GM19395 (cell line): ENCODE results near the gene ZFP90.
"Not testable (repeated sequence)": the region's sequence is repeated elsewhere in the genome, so short reads cannot be mapped to it uniquely, and the experiment has no call there.

Experiments
- ATAC-seq: cut with Tn5 transposase; IDR thresholded peaks from one replicate; pipeline ENCODE4 v1.9.1; 2021; ENCODE audit warnings: mild to moderate bottlenecking, moderate library complexity; ENCODE audit not compliant: unreplicated experiment

The ZFP90 gene

DNA sequence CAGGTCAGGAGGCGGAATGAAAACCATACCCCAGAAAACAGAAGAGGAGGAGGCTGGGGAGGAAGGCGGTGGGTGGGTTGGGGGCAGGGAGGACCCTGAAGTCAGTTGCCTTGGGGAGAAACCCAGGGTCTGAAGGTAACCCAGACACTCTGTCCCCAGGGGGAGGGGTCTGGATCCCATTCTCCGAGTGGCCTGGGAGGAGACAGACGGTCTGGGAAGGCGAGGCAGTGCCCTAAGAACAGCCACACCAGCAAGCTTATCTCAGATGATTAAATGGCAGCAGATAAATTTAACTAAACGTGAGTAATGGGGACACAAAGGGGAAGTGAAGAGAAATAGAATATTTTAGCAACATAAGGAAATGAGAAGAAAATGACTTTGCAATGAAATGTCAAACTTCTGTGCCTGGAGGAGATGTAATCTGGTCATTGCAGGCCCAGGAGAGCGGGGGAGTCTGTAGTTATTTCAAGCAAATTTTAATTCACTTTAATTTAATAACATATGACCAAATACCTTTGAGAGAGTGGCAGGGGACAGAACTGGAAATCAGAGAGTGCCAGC lies 21.4 kb upstream of the ZFP90 start:
- ATAC-seq: no peak

DNA sequence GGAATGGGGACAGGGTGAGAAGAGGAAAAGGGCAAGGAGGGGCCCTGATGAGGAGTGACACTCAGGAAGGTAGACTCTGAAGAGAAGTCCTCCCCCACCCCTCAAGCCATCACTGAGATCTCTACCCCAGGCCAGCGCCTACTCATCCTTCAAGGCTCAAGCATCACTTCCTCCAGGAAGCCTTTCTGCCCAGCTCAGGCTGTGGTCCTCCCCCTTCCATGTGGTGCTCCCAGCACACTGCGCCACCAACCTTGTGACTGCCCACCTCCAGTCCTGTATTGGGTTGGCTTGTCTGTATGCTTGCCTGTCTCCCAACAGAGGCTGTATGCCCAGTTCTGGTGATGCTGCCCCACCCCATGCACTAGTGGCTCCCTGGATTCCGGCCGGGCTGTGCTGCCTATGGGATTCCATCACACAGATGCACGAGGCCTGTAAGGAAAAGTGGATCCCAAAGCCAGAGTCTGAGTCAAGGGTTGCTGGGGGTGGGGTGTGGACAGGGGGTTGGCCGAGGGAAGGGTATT lies 19.8 kb upstream of the ZFP90 start:
- no peak for ATAC-seq

DNA sequence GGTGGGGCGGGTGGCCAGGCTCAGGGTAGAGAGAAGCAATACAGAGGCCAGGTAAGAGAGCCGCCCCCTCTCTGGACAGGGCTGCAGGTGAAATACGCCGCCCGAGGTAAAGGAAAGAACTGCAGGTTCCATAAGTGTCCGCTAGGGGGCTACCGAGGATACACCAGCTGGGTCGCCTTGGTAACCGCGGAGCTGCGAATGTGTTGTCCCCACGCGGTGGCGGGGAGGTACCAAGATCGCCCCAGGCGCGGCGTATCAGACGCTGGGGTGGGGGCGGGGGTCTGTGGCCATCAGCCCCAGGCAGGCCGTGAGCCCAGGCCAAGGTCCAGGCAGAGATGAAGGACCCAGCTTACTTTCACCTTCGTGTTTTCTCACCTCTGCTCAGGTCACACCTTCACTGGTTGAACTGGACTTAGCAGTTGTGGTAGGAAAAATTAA lies 18.4 kb upstream of the ZFP90 start:
- no peak for ATAC-seq

DNA sequence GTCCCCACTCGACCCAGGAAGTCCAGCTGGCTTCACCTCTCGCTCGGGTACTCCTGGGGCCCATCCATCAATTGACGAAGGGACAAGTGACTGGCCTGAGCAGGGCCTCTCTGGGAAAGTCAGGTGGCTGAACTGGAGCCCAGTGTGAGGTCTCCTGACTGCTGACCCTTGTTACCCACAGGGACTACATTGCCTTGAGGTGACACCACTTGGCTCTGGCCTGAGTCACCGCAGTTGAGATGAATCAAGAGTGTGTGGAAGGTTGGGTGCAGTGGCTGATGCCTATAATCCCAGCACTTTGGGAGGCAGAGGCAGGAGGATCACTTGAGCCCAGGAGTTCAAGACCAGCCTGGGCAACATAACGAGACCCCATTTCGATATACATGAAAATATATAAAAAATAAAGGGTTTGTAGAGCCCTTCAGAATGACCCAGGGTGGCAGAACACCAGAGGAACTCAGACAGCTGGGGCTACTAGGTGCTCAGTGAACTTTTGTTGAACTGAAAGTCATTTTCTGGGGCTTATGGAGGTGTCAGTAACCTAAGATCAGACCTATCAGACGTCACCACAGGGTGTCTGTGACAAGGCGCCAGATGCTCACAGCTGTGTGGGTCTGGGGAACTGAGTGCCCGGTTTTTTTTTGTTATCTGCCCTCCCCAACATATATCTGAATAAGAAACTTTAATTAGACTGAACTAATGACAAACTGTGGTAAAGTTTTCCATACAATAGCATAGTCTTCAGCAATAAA lies 14.8 kb upstream of the ZFP90 start:
- no peak for ATAC-seq

DNA sequence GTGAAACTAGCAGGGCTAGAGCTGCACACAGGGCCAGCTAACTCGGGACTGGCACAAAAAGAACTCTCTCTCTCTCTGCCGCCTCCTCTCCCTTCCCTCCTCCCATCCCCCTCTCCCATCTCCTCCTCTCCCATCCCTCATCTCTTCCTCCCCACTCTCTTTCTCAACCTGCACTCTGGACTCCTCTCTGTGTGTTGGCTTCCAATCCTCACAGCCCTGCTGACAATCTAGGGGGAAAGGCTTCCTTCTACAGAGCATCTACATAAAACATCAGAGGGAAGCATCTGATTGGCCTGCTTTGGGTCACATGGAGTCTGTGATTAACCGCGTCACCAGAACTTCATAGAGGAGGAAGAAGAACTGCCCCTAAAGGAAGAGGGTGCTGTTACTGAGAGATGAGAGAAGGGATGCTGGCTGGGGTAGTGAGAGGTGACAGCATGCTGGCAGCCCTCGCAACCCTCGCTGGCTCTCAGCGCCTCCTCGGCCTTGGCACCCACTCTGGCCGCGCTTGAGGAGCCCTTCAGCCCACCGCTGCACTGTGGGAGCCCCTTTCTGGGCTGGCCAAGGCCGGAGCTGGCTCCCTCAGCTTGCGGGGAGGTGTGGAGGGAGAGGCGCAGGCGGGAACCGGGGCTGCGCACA lies 12.8 kb upstream of the ZFP90 start:
- ATAC-seq: no peak

DNA sequence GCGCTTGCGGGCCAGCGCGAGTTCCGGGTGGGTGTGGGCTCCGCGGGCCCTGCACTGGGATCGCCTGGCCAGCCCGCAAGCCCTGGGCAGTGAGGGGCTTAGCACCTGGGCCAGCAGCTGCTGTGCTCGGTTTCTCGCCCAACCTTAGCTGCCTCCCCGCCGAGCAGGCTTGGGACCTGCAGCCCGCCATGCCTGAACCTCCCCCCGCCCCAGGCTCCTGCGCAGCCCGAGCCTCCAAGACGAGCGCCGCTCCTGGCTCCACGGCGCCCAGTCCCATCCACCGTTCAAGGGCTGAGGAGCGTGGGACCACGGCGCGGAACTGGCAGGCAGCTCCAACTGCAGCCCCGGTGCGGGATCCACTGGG lies 12.3 kb upstream of the ZFP90 start:
- no peak for ATAC-seq

DNA sequence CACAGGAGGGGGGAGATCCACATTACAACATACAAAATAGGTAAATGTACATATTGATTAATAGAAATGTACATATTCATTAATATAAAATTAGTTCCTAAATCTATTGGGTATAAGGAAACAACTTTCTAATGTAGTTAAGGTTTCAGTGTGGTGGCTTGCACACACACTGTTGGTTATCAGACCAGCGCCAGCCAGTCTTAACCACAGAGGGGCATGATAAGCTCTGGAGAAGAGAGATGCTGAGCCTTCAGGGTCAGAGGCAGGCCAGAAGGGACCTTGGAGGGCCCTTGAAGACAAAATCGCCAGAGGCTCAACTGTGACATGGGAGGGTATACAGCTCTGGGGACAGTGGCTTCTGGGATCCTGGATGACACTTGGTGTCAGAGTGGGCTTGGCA lies 10.9 kb upstream of the ZFP90 start:
- peak; percentile 10 for ATAC-seq

DNA sequence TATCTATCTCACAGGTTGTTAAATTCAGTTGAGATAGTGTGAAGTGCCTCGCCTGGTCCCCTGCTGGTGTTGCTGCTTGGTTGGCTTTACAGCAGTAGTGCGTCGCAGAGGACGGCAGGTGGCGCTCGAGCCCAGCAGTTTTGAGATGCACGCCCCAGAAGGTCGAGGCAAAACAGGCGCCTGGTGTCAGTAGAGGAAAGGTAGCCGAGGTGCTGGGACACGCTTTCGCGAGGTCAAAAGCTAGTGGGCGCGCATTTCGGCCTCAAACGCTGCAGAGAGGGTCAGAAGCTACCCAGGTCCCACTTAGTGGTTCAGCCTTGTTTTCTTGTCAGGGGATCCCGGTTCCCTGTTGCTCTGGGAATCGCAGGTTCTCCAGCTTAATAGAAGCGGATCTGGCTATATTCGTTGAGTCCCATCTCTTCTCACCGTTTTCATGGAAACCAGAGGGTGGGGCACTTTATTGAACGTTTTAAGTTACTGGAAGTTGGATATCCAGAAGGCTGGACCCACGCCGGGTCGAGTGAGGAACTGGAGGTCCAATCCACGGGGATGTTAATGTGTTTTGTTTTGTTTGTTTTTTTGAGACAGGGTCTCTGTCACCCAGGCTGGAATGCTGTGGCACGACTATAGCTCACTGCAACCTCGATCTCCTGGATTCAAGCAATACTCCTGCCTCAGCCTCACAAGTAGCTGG lies 10.3 kb upstream of the ZFP90 start:
- peak; percentile 86 for ATAC-seq

DNA sequence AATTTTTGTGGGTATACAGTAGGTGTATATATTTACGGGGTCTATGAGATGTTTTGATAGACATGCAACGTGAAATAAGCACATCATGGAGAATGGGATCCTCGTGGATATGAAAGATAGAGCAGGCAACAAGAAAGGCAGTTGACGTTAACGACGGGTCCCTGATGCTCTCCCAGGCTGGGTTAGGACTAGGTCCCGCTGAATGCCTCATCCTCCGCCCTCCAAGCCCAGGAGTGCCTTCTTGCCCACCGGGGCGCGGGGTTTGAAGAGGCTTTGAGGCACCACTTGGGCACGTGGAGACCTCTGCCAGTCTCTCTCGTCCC lies 9.5 kb upstream of the ZFP90 start:
- peak; percentile 35 for ATAC-seq

DNA sequence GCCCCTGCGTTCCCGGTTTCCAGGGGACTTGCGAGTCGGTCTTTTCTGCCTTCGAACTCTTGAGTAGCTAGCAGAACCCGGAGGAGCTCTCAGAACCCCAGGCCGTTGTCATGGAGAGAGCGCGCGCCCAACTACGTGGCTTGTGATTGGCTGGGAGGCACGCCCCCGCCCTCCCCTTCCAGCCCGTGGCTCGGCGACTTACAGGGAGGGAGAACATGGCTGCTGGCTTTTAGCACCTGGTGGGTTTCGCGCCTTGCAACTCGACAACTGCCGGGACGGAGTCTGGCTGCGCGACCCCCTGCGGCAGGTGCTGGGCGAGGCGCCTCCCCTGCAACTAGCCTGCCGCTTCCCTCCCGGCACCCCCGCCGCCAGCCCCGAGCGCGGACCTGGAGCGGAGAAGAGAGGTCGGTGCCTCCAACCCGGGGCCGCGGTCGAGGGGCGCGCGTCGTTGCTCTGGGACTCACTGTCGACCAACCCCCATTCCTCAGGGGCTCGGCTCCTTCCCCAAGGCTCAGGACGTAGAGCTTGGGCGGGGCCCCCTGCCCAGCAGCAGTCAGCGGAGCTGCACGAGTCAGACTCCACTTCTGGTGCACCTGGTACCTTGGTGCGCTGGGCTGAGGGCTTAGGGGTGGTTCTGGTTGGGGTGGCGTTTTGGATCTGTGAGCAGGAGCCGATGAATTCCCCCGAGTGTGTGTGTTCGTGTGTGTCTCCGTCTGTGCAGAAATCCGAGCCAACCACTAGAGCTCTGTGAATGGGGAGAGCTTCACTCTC lies 9.0 kb upstream of the ZFP90 start:
- ATAC-seq: peak; percentile 86

DNA sequence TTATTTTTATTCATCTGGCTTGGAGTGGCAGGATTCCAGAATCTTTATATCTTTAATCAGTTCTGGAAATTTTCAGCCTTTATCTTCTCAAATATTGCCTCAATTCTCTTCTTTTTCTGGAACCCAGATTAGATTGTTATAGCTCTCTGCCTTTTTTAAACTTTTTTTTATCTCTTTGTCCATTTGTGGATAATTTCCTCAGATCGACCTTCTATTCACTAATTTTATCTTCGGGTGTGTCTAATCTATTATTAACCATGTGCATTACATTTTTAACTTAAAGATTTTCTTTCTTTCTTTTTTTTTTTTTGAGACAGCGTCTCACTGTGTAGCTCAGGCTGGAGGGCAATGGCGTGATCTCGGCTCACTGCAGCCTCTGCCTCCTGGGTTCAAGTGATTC lies 5.2 kb upstream of the ZFP90 start:
- no peak for ATAC-seq

DNA sequence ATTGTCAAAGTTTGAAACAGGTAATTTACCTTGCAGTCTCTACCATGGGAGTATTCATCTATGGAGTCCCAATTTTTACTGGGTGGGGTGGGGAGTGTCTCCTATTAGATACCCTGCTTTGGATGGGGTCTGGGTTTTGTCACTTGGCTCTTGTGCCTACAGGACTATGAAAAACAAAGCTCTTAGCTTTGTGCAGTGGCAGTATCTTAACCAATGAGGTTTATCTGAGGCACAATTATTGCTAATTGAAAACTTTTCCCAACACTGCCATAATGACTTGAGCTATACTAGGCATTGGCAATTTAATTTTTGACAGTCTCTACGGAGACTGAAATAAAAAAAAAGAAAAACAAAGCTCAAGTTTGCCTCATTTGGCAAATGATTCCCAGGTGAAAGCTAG lies 3.8 kb upstream of the ZFP90 start:
- ATAC-seq: no peak

DNA sequence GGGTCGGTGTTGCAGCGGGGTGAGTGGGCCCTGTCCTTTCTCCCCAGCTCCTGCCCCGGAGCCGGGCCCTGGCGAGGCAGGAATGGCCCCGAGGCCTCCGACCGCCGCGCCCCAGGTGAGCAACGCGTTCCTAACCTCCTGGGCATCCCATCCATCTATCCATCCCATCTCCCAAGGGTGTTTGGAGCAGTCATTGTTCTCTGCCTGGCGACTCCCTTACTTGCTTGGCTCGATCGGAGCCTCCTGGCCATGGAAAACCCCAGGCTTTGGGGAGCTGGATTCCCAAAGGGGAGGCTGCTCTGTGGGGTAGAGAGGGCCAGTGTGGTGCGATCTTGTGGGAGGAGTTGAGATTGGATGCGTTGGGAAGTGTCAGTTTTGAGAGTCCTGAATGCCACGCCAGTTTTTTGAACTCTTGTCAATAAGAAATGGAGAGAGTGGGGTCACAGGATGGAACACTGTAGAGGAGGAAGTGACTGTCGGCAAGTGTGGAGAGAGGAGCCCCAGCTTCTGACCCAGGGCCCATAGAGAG lies 684 bp downstream of the ZFP90 start:
- peak; percentile 17 for ATAC-seq

DNA sequence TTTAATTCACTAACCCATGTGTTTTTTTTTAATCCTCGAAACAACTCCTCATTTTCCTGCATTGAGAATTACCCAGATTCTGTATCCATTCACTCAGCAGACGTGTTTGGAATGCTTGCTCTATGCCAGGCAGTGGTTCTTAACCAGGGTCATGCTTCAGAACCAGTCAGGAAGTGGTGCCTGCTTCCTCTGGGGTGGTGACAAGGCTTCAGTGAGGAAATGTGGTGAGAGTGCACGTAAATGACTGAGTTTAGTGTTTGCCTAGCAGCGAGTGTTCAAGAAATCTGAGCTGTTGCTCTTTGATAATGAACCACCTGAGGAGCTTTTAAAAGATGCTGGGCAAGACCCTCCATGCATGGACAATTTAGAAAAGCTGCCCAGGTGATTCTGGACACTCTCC lies 9.9 kb downstream of the ZFP90 start:
- ATAC-seq: no peak

DNA sequence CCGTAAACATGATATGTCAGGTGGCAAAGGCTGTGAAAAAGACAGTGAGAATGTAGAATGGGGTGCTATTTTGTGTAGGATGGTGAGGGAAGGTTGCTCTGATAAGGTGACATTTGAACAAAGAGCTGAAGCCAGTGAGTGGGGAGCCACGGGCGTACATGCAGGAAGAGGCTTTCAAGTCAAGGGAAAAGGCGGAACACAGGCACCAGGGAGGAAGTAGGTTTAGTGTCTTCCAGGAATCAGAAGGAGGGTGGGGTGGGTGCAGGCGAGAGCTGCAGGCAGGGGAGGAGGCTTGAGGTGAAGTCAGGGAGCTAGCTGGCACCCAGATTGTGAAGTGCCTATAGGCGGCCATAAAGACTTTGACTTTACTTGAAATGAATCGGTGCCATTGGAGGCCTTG lies 14.1 kb downstream of the ZFP90 start:
- ATAC-seq: no peak

DNA sequence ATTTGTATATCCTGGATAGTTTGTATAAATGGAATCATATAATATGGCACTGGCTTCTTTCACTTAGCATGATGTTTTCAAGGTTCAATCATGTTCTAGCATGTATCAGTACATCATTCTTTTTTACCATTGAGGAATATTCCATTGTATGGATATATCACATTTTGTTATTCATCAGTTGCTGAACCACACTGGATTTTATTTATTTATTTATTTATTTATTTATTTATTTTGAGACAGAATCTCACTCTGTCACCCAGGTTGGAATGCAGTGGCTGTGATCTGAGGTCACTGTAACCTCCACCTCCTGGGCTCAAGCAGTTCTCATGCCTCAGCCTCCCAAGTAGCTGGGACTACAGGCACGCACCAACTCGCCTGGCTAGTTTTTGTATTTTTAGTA lies 21.2 kb downstream of the ZFP90 start:
- not testable (repeated sequence) for ATAC-seq

DNA sequence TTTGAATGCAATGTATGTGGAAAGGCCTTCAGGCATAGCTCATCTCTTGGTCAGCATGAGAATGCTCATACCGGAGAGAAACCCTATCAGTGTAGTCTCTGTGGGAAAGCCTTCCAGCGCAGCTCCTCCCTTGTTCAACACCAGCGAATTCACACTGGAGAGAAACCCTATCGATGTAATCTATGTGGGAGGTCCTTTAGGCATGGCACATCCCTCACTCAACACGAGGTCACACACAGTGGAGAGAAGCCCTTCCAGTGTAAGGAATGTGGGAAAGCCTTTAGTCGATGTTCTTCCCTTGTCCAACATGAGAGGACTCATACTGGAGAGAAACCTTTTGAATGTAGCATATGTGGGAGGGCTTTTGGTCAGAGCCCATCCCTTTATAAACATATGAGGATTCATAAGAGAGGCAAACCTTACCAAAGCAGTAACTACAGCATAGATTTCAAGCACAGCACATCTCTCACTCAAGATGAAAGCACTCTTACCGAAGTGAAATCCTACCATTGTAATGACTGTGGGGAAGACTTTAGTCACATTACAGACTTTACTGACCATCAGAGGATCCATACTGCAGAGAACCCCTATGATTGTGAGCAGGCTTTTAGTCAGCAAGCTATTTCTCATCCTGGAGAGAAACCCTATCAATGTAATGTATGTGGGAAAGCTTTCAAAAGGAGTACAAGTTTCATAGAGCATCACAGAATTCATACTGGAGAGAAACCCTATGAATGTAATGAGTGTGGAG lies 24.7 kb downstream of the ZFP90 start:
- ATAC-seq: no peak

DNA sequence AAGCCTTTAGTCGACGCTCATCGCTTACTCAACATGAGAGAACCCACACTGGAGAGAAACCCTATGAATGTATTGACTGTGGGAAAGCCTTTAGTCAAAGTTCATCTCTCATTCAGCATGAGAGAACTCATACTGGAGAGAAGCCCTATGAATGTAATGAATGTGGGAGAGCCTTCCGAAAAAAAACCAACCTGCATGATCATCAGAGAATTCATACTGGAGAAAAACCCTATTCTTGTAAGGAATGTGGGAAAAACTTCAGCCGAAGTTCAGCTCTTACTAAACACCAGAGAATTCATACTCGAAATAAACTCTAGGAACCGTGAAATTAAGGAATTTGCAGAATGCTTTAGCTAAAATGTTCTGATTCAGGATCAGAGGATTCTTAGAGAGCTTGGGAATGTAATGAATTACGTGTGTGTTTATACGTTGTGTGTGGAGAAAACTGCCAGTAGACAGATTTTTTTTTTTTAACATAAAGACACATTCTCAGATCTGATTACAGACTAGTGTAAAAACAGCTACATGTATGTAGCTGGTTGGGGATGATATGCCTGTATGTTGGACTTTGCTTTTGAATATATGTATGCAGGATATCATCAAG lies 25.4 kb downstream of the ZFP90 start:
- no peak for ATAC-seq

DNA sequence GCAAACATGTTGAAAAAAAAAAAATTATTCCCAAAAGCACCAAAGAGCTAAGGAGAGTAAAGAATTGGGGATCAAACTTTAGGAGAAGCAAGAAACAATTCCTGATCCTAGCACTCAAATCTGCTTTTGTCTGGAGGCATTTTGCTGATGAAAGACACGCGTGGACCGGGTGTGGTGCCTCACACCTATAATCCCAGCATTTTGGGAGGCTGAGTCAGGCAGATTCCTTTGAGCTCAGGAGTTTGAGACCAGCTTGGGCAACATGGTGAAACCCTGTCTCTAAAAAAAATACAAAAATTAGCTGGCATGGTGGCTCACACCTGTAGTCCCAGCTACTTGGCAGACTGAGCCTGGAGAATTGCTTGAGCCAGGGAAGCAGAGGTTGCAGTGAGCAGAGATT lies 35.4 kb downstream of the ZFP90 start:
- no peak for ATAC-seq

DNA sequence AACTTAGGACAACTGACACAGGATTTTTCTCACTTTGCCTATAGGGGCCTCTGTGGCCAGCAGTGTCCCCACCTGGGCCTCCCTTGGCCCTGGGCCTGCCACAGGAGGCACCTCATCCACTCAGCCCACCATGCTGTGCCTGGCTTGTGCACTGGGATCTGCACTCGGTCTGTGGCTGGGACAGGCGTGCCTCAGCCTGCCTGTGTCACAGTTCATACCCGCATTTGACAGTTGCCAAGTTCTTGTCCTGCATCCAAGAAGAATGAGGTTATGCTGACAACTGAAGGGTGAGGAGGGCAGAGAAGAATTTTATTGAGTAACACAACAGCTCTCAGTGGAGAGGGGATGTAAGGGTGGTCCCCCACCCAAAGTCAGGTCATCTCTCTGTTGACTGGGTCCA lies 36.0 kb downstream of the ZFP90 start:
- no peak for ATAC-seq
